Vagina (tissue), 2 donors: ENCODE data around the gene PDHA1. TPM values are rescaled to one million over a fixed set of nuclear protein-coding genes. Genes with fewer than 3 reads are reported as not detected.

Experiments
- DNase-seq, 2 donors: peaks; one replicate each; pipeline ENCODE4 v3.0.0-alpha.2; 2017; ENCODE audit errors: extremely low spot score in 2 of 2
- H3K27ac ChIP-seq: fragments of 200-600 bp; sonication (generic); one replicate; pipeline ENCODE4 v1.5.1; 2019
- H3K27me3 ChIP-seq: fragments of 200-600 bp; sonication (generic); one replicate; pipeline ENCODE4 v1.5.1; 2019
- H3K36me3 ChIP-seq, 2 donors: fragments of 200-600 bp; sonication (generic); one replicate each; pipeline ENCODE4 v1.5.1; 2017 to 2019
- H3K4me1 ChIP-seq: fragments of 200-600 bp; sonication (generic); one replicate; pipeline ENCODE4 v1.5.1; 2019
- H3K4me3 ChIP-seq, 2 donors: fragments of 200-600 bp; sonication (generic); 1 replicate in 1 of 2; 2 replicates in 1 of 2; pipeline ENCODE4 v1.5.1; 2016 to 2019
- H3K9me3 ChIP-seq: fragments of 200-600 bp; sonication (generic); one replicate; pipeline ENCODE4 v1.5.1; 2019
- CTCF ChIP-seq, 3 experiments: fragments of 450-650 bp in 2 of 3; fragments of 200-600 bp in 1 of 3; sonication (generic) in 1 of 3; IDR thresholded peaks; one replicate each; pipeline ENCODE4 v1.5.1; 2017 to 2019; ENCODE audit warnings: antibody characterized with exemption in 3 of 3, mild to moderate bottlenecking in 2 of 3, moderate library complexity in 2 of 3
- POLR2A ChIP-seq, 2 donors: fragments of 450-650 bp; IDR thresholded peaks; one replicate each; pipeline ENCODE4 v1.6.1; 2017; ENCODE audit warnings: antibody characterized with exemption in 2 of 2, mild to moderate bottlenecking in 2 of 2, moderate library complexity in 2 of 2
- POLR2AphosphoS5 ChIP-seq, 2 donors: sonication (generic); formaldehyde crosslinking; IDR thresholded peaks; one replicate each; pipeline ENCODE4 v1.9.0; 2017; ENCODE audit warnings: antibody characterized with exemption in 2 of 2, mild to moderate bottlenecking in 2 of 2, low read depth in 1 of 2; ENCODE audit not compliant: insufficient read depth in 1 of 2
- intact Hi-C: fragments of 100-400 bp; cut with DNase I; formaldehyde crosslinking; loops from one replicate; pipeline ENCODE4 v1.15.1; 2023
- total RNA-seq: library from RNA; depleted of rRNA; stranded (reverse); fragments of >200 nt; gene quantifications from one replicate; pipeline ENCODE4 v1.2.3, GENCODE V29; 2016

The PDHA1 gene
- total RNA-seq, 1 donor from 2014 or later: 41.0 TPM

- peaks cover 0 to 17% of the 10 kb centered on the region in 2 donors for H3K36me3 ChIP-seq
Observed at GRCh38 chrX:19361701-19362100, 18.0 kb downstream of the PDHA1 start.

GRCh38 chrX:19368576-19368975 lies 24.8 kb downstream of the PDHA1 start:
- H3K4me3 ChIP-seq: no peak overlapping the region
- H3K27ac ChIP-seq: no peak overlapping the region
- H3K4me1 ChIP-seq: no peaks in the 10 kb centered on the region
- DNase-seq: no peak
- H3K27me3 ChIP-seq: no peaks in the 10 kb centered on the region
- TF ChIP-seq CTCF (IDR thresholded peaks at IDR 0.05): no peak
- no peak for TF ChIP-seq POLR2AphosphoS5 (IDR thresholded peaks at IDR 0.05; ENCODE audit: insufficient read depth in 1 of 2, low read depth in 1 of 2)
- TF ChIP-seq POLR2A (IDR thresholded peaks at IDR 0.05): no peak
- intact Hi-C loops: no loop called here
- no peaks in the 10 kb centered on the region for H3K9me3 ChIP-seq
- H3K36me3 ChIP-seq: no peaks in the 10 kb centered on the region

More at GRCh38 chrX:19361701-19362100, 18.0 kb downstream of the PDHA1 start:
- TF ChIP-seq CTCF (IDR thresholded peaks at IDR 0.05) (no peak), POLR2AphosphoS5 (IDR thresholded peaks at IDR 0.05; ENCODE audit: insufficient read depth in 1 of 2, low read depth in 1 of 2) (no peak), POLR2A (IDR thresholded peaks at IDR 0.05) (no peak)
- DNase-seq: no peak
- H3K4me3 ChIP-seq: no peak overlapping the region
- no peaks in the 10 kb centered on the region for H3K27me3 ChIP-seq
- no peaks in the 10 kb centered on the region for H3K4me1 ChIP-seq
- no peaks in the 10 kb centered on the region for H3K9me3 ChIP-seq
- intact Hi-C loops: no loop called here
- H3K27ac ChIP-seq: no peak overlapping the region

GRCh38 chrX:19370061-19370460 lies 26.3 kb downstream of the PDHA1 start:
- DNase-seq: no peak
- no peak for TF ChIP-seq POLR2A (IDR thresholded peaks at IDR 0.05)
- TF ChIP-seq POLR2AphosphoS5 (IDR thresholded peaks at IDR 0.05; ENCODE audit: insufficient read depth in 1 of 2, low read depth in 1 of 2): no peak
- no peak for TF ChIP-seq CTCF (IDR thresholded peaks at IDR 0.05)
- H3K4me3 ChIP-seq: no peak overlapping the region
- intact Hi-C loops: no loop called here
- no peaks in the 10 kb centered on the region for H3K36me3 ChIP-seq
- H3K27me3 ChIP-seq: no peaks in the 10 kb centered on the region
- H3K27ac ChIP-seq: no peak overlapping the region
- no peaks in the 10 kb centered on the region for H3K9me3 ChIP-seq
- H3K4me1 ChIP-seq: no peaks in the 10 kb centered on the region

GRCh38 chrX:19372170-19372546 lies 28.4 kb downstream of the PDHA1 start:
- DNase-seq: no peak
- TF ChIP-seq POLR2A (IDR thresholded peaks at IDR 0.05): no peak
- TF ChIP-seq POLR2AphosphoS5 (IDR thresholded peaks at IDR 0.05; ENCODE audit: insufficient read depth in 1 of 2, low read depth in 1 of 2): no peak
- peak in 2 of 3 experiments; percentile 51 to 68 for TF ChIP-seq CTCF (IDR thresholded peaks at IDR 0.05)
- Histone ChIP-seq H3K4me3 (peak overlapping the region; percentile 37 to 43), H3K36me3 (no peaks in the 10 kb centered on the region), H3K27ac (no peak overlapping the region), H3K9me3 (no peaks in the 10 kb centered on the region), H3K4me1 (no peaks in the 10 kb centered on the region), H3K27me3 (no peaks in the 10 kb centered on the region)
- intact Hi-C loops: no loop called here

- H3K9me3 ChIP-seq: no peaks in the 10 kb centered on the region
- no peak for DNase-seq
- no peak for TF ChIP-seq CTCF (IDR thresholded peaks at IDR 0.05)
- TF ChIP-seq POLR2AphosphoS5 (IDR thresholded peaks at IDR 0.05; ENCODE audit: insufficient read depth in 1 of 2, low read depth in 1 of 2): no peak
- TF ChIP-seq POLR2A (IDR thresholded peaks at IDR 0.05): no peak
- H3K4me3 ChIP-seq: peak overlapping the region; percentile 37 to 43
- H3K27ac ChIP-seq: no peak overlapping the region
- intact Hi-C loops: no loop called here
- H3K36me3 ChIP-seq: no peaks in the 10 kb centered on the region
- H3K27me3 ChIP-seq: no peaks in the 10 kb centered on the region
- no peaks in the 10 kb centered on the region for H3K4me1 ChIP-seq
Observed at GRCh38 chrX:19372547-19373331, 29.0 kb downstream of the PDHA1 start.
